ENCODE measurements around the gene DENND2A. TPM values are rescaled to one million over a fixed set of nuclear protein-coding genes. Genes with fewer than 3 reads are reported as not detected.
A peak's percentile ranks its signal among the peaks of the same experiment; 100 is the strongest.

Gene DENND2A
- total RNA-seq, 1 experiment from 2014 or later, result 7.3 TPM

DNA sequence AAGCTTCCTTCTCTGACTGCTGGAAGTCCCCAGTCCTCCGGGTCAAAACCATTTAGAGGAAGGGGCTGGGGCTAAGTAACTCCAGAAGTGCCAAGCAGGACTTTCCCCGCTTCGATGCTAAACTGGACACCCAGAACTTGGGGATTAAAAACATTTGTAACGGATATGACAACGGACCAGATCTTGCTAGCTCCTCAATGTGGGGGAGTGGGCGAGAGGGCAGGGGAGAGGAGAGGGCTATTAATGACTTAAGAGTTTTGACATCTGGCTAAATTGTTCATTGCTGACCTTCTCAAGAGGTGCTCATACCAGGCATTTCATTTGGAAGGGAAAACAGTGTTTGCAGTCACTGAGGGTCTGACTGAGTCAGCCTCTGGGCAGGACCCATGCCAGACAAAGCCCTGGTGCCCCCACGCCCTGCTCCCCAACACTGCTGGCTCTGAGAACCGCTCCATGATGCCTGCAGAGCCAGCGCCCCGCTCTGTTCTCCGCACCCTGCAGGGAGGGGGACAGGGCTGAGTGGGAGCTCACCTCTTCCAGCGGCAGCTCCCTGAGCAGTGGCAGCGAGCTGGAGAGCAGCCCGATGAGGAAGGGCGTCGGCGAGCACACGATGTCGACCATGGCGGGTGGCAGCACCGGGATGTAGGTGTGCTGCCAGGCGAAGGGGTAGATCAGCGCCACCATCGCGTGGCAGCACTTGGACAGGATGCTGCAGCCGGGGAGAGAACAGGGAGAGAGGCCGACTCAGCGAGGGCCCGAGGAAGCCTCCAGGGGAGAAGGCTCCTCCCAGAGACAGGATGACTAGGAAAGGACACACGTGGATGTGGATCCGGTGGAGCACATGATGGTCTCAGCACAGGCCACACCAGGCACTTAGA lies 113.6 kb downstream of the DENND2A start:
- Histone ChIP-seq H3K23ac (ENCODE audit: insufficient read length, low read depth, low read length) (no peak overlapping the region), H2BK20ac (ENCODE audit: low read depth, low read length, poor library complexity, severe bottlenecking) (no peak overlapping the region), H3K18ac (ENCODE audit: insufficient read length, low read depth, low read length) (no peak overlapping the region), H3K27me3 (ENCODE audit: insufficient read depth, low read length) (no peaks in the 10 kb centered on the region), H3K4ac (ENCODE audit: low read depth, low read length) (no peak overlapping the region), H3K4me1 (ENCODE audit: insufficient read depth, low read length) (no peaks in the 10 kb centered on the region), H3K14ac (ENCODE audit: insufficient read depth, low read length) (no peak overlapping the region), H3K79me1 (ENCODE audit: insufficient read depth, low read depth, low read length, poor library complexity, severe bottlenecking) (no peaks in the 10 kb centered on the region), H3K56ac (ENCODE audit: insufficient read length, low read depth, low read length) (no peak overlapping the region), H3K27ac (ENCODE audit: insufficient read length, low read depth, low read length) (no peak overlapping the region), H4K20me1 (ENCODE audit: control insufficient read depth, insufficient read depth, insufficient read length) (no peaks in the 10 kb centered on the region), H3K4me2 (ENCODE audit: insufficient read depth, insufficient read length, low read length) (no peak overlapping the region), H3T11ph (ENCODE audit: low read length) (no peak overlapping the region), H3K23me2 (ENCODE audit: insufficient read length, low read depth, low read length, poor library complexity, severe bottlenecking) (no peaks in the 10 kb centered on the region), H2BK12ac (ENCODE audit: insufficient read length, low read depth, low read length) (no peak overlapping the region), H2BK5ac (ENCODE audit: insufficient read length, low read length) (no peak overlapping the region), H3K9ac (ENCODE audit: extremely low read depth, insufficient read length, low read length) (no peak overlapping the region), H4K5ac (ENCODE audit: insufficient read length, low read depth, low read length) (no peak overlapping the region), H2BK120ac (ENCODE audit: low read depth, low read length, poor library complexity, severe bottlenecking) (no peak overlapping the region), H2AK5ac (ENCODE audit: insufficient read length, low read length) (no peak overlapping the region), H4K8ac (replicated peaks; ENCODE audit: insufficient read length, low read depth, low read length) (no peak overlapping the region), H3K9me3 (ENCODE audit: control insufficient read depth, low read depth, low read length) (no peaks in the 10 kb centered on the region), H2AFZ (ENCODE audit: low read length) (no peak overlapping the region), H3K79me2 (ENCODE audit: insufficient read depth, low read length) (no peaks in the 10 kb centered on the region), H2BK15ac (ENCODE audit: low read depth, low read length) (no peak overlapping the region; the same call in 1 of the 2 replicates), H4K91ac (ENCODE audit: insufficient read length, low read depth, low read length) (no peak overlapping the region)
- Mint-ChIP-seq H3K36me3 (ENCODE audit: insufficient read depth in 1 of 3, low read depth in 3 of 3) (peaks cover 0 to 3% (median 0%) of the 10 kb centered on the region in 3 experiments; a peak in 1 of 7 replicates), H3K4me1 (peaks cover 6 to 12% of the 10 kb centered on the region in 2 experiments; a peak in 2 of 4 replicates), H3K9me3 (no peaks in the 10 kb centered on the region), H3K4me3 (no peak overlapping the region), H3K27ac (peak overlapping the region in 1 of 3 experiments; percentile 44; a peak in 3 of 7 replicates), H3K27me3 (ENCODE audit: low read depth) (no peaks in the 10 kb centered on the region)
- TF ChIP-seq, protein P1, sequence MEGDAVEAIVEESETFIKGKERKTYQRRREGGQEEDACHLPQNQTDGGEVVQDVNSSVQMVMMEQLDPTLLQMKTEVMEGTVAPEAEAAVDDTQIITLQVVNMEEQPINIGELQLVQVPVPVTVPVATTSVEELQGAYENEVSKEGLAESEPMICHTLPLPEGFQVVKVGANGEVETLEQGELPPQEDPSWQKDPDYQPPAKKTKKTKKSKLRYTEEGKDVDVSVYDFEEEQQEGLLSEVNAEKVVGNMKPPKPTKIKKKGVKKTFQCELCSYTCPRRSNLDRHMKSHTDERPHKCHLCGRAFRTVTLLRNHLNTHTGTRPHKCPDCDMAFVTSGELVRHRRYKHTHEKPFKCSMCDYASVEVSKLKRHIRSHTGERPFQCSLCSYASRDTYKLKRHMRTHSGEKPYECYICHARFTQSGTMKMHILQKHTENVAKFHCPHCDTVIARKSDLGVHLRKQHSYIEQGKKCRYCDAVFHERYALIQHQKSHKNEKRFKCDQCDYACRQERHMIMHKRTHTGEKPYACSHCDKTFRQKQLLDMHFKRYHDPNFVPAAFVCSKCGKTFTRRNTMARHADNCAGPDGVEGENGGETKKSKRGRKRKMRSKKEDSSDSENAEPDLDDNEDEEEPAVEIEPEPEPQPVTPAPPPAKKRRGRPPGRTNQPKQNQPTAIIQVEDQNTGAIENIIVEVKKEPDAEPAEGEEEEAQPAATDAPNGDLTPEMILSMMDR (conservative IDR thresholded peaks at IDR 0.05), result no peak
- peak; percentile 37 for DNase-seq
- WGBS (ENCODE audit: extremely low coverage, insufficient read length, low lambda C conversion rate), result no CpG with 5 or more reads among the region's 31 CpGs
